IPS-NIHi7 (cell line): Measurements from ENCODE around the gene TUT4.

Source experiments
- DNase-seq: peaks from one replicate; pipeline ENCODE4 v3.0.0; 2012; ENCODE audit warnings: mixed read lengths; ENCODE audit errors: extremely low spot score

Gene TUT4

DNA sequence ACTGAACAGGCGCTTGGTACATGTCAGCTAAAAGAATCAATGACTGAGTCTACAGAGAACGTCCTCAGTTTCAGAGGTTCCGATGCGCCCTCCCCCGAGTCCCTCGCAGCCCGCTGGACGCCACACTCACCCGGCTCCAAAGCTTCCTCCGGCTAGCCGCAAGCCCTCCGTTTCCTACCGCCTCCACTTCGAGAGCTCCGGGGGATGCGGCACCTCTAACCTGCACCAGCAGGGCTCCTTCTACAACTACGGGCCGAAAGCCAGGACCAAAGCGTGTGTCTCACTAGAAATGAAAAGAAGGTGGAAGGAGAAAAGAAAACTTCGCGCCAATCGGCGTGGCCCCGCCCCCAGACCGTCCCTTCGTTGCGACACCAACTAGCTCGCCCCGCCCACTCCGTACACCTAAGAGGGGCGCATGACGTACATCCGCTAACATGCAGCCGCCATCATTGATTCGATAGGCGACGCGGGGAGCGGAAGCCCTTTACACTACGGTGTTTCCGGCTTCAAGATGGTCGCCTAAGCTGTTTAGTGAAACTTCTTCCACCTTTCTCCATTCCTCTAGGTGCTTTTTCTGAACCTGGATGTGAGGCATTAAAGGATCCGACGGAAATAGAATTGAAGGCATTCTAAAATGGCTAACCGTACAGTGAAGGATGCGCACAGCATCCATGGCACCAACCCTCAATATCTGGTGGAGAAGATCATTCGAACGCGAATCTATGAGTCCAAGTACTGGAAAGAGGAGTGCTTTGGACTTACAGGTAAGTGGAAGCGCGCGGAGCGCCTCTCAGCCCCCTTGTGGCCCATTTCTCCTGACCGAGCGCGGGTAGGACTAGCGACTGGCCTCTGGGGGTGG, 148.5 kb downstream of the TUT4 start, which contains the start of the genes ORC1 and PRPF38A:
ORC1 (minus strand) TSS at position 308 of the 859 bp plus-strand sequence. CDS start 2,200 bp downstream, outside the sequence.
PRPF38A (plus strand) TSS at position 487 of the 859 bp plus-strand sequence; CDS start at position 635, 148 bp downstream.
- DNase-seq, result peak; percentile 99

DNA sequence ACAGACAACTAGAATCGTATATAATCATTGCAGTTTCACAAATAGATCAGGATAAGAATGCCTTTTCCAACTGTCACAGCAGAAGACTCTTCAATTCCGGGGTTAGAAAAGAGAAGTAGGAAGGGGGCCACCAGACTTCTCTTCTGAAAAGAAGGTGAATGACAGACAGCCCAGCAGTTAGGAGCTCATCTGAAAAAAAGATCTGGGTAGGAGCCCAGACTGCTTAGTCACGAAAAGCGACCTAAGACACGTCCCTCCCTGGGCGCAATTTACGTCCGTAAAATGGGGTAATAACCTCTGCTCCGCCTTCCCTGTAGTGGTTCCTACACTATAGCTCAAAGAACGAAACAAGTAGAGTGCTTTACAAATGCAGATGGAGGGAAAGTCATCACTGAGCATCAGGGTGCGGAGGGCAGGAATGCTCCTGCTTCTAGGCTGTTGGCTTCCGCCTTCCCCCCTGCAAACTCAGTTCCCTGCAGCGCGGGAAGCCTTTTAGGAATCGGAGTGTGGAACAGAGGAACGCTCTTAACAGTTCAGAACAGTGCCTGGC, 149.3 kb downstream of the TUT4 start:
- DNase-seq, result peak; percentile 80

DNA sequence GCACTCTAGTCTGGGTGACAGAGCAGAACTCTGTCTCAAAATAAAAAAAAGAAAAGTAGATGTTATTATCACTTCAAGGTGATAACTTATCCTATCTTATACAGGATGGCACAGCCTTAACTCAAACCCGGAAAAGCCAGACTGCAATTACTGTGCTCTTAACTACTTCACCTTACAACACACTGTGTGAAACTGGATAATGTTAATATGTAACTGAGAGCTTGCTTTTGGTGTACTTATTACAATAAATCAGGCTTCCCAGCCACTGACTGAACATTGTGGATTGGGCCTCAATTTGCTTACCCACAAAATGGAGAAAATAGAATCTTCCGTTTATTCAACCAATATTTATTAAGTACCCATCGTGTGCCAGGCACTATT, 150.0 kb downstream of the TUT4 start:
- no peak for DNase-seq

- no peak for DNase-seq
Measured at GRCh38 chr1:52400131-52400530, 152.8 kb downstream of the TUT4 start.

DNA sequence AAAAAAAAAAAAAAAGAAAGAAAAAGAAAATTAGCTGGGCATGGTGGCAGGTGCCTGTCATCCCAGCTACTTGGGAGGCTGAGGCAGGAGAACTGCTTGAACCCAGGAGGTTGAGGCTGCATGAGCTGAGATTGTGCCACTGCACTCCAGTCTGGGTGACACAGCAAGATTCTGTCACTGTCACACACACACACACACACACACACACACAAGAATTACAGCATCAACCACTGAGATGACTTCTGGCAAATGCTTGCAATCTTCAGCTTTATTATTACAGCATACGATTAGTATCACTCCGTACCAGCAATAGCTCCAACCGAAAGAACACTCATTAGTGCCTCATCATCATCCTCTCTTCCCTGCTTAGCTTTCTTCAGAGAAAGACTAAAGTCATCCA, 153.3 kb downstream of the TUT4 start:
- no peak for DNase-seq

DNA sequence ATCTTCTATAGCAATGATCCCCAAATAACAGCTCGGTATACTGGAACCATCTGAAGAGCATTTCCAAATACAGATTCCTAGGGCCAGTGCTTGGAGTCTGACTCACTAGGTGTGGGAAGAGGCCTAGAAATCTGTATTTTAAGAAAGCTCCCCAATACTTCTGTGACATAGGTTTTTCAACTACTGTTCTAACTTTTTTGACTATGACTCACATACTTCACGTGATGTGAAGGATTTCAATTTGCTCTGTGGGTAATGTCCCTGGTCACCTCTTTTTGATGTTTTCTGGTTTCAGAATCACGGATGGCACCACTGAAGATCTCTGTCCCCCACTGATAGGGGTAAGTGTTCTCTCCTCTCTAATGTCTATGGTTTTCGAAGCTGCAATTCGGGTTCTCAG, 159.7 kb downstream of the TUT4 start:
- DNase-seq, result no peak

DNA sequence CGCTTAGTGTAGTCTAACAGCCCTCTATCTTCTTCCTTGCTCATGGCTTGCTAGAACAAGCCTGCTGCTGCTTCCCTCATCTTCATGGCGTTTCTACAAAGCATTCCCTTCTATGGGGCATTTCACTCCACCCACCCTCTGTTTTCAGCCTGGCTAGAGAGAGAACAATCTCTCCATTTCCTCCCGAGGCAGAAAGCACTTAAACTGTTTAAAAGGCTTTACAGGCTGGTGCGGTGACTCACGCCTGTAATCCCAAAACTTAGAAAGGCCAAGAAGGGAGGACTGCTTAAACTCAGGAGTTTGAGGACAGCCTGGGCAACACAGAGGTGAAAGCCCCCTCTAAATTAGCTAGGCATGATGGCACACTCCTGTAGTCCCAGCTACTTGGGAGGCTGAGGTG, 166.4 kb downstream of the TUT4 start:
- DNase-seq, result no peak

DNA sequence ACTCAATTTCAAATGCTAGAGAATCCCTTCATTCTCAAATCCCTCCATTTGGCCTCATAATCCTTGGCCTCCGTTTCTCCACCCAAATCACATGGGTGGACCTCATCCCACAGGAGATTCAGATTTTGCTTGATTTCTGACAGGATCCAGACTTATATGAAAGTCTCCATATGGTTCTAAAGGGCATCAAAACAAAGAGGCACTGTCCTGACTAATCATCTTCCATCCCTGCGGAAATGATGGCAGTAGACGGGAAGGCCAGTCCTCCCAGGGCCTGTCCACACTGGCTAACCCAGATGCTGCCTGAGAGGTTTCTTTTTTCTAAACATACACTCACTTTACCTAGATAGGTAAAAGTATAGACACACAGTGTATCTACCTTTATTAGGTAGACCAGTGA, 167.5 kb downstream of the TUT4 start:
- DNase-seq, result no peak
